GM18909 (cell line): ENCODE measurements around the gene SLC22A17.

Experiments
- ATAC-seq: cut with Tn5 transposase; IDR thresholded peaks from one replicate; pipeline ENCODE4 v1.9.1; 2021; ENCODE audit warnings: mild to moderate bottlenecking; ENCODE audit not compliant: unreplicated experiment, poor library complexity

SLC22A17 gene

DNA sequence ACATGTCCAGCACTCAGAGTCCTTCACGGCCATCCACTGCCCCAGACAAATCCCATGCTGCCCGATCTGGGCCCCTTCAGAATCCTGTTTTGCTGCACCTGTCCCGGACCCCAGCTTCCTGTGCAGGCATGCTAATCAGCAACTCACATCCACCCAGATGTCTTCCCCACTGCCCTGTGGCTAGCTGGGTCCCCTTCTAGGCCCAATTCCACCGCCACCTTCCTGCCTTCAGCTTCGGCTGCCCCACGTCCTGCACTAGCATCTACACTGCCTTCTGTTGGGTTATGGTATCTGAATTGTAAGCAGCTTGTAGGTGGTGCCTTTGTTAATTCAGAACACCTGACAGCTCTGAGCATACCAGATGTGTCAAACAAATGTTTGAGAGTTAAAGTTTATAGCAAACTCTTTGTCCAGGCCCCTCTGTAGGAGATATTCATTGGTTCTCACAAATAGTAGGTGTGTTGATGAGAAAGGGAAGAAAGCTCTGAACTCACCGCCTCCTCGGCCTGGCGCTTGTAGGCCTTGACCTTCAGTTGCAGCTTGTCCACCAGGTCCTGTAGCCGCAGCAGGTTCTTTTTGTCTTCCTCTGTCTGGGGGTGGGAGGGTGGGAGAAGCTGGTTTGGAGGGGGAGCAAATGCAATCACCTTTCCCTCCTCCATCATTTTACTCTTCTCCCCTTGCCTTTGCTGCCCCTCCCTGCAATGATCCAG is 30.2 kb upstream of the SLC22A17 start:
- no peak for ATAC-seq

DNA sequence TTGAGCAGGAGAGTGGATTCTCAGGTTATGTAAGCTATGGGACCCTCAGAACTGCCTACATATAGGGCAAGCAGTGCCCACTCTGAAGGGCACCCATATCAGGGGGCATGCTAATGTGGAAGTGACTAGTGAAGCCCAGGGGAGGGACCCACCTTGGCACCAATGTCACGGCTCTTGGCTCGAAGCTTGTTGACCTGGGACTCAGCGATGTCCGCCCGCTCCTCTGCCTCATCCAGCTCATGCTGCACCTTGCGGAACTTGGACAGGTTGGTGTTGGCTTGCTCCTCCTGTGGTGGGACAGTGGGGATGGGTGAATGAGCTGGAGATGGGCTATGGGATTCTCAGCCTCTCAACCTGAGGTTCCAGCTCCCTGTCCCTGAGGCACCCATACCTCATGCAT is 29.6 kb upstream of the SLC22A17 start:
- no peak for ATAC-seq

DNA sequence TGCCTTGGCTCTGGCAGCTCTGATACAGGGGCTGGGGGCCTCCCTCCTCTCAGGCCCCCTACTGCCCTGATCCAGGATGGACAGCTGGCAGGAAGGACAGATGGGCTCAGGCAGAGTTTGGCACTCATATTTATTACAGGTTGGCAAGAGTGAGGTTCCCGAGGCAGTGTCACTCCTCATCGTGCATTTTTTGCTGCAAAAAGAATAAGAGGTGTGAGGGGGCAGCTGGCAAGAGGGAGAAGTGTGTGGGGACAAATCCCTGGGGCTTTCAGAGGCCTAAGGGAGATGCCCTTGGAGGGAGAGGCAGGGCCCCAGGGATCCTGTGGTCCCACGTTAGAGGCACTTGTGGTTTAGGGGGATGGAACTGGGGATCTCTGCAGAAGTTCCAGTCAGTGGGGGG is 29.2 kb upstream of the SLC22A17 start:
- ATAC-seq = no peak

DNA sequence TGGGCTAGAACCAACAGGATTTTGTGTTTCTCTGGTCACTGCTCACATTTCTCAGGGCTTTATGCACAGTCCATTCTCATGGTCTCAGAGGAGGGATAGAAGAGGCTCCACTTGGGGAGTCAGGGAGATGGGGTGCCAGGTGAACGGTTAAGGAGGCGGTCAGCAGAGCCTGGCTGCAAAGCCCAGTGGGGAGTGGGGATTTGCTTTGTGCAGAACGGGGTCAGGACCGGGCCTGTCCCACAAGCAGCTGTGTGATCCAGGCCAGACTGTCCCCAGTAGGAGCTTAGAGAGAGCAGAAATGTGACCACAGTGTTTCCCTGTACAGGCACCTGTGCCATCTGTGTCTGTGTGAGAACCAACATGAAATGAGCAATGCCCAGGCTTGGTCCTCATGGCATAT is 28.3 kb upstream of the SLC22A17 start:
- no peak for ATAC-seq

DNA sequence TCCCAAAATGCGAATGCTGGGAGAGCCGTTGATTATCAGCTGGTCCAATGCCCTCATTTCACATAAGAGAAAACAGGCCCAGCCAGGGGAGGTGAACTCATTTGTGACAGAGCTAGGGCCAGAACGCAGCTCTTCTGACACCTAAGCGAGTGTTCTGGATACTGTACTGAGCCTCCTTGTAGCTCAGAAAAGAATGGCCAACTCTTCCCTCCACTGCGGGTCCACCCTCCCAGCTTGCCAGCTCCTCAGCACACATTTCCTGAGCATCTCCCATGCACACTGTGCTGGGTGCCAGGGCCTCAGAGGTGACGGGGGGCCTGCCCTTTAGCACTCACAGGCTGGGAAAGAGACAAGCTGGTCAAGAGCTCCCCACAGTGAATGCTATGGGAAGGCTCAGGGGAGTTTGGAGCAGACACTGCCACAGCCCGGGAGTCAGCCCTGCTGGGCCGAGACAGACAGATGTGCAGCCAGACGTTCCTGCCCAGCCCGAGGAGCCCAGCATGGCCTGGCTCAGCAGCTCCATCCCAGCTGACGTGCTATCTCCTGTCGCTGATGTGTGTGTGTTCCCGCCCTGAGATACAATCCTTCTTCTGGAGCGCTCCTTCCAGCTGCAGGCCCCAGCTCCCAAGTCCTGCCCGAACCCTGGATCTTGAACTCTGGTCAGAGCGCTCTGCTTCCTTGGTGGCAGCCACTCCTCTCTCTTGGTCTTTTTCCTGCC is 27.7 kb upstream of the SLC22A17 start:
- no peak for ATAC-seq

DNA sequence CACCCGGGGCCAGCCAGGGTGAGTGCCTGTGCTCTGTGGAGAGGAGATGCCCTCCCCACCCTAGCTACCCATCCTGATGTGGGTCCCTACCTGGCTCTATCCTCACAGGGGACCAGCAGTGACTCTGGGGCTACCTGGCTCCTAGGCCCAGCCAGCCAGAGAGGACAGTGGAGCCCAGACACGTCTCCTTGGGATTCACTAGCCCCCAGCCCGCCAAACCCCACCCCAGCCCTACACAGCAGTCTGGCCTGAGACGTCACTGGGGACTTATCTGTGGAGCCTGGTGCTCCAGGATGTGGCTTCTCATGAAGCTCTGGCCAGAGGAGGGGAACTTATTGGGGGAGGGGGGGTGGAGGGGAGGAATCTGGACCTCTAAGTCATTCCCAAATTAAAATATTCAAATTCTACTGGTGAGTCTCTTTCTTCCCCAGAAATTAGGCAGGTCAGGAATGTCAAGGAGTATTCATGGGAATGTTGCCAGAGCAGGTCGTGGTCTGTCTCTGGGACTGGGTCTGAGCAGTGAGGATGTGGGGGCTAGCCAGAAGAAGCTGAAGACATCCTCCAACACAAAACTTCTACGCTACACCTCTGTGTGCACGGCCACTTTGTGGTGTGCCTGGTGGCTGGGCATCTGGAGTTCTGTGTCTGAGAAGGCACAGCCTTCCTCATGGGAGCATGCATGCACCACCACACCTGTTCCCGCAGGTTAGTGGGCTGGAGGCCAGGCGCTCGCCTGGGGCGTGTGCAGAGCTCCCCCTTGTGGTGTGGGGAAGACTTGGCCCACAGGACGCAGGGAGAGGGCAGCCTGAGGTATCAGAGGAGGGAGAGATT is 26.9 kb upstream of the SLC22A17 start:
- ATAC-seq = no peak

DNA sequence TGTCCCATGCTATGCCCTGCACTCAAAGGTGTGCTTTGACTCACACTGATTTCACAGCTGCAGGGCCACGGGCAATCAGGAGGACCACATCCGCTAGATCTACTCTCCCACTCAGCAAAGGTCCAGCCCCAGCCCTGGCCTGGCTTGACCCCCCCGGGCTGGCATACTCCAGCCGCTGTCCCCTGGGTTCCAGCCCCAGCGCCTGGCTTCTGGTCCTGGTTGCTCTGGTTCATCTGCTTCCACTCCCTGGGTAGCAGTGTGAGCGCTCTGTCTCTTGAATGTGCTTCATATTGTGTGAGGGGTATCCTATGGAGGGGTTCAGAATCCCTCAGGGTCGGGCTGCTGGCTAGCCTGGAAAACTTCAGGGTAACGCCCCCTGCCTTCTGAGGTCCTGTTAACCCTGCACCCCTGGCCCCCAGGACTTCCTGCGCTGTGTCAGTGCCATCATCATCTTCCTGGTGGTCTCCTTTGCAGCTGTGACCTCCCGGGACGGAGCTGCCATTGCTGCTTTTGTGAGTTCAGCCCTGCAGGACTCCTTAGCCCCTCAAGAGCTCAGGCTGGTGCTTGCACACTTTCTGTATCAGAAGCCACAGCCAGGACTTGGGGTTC is 26.0 kb upstream of the SLC22A17 start:
- no peak for ATAC-seq

DNA sequence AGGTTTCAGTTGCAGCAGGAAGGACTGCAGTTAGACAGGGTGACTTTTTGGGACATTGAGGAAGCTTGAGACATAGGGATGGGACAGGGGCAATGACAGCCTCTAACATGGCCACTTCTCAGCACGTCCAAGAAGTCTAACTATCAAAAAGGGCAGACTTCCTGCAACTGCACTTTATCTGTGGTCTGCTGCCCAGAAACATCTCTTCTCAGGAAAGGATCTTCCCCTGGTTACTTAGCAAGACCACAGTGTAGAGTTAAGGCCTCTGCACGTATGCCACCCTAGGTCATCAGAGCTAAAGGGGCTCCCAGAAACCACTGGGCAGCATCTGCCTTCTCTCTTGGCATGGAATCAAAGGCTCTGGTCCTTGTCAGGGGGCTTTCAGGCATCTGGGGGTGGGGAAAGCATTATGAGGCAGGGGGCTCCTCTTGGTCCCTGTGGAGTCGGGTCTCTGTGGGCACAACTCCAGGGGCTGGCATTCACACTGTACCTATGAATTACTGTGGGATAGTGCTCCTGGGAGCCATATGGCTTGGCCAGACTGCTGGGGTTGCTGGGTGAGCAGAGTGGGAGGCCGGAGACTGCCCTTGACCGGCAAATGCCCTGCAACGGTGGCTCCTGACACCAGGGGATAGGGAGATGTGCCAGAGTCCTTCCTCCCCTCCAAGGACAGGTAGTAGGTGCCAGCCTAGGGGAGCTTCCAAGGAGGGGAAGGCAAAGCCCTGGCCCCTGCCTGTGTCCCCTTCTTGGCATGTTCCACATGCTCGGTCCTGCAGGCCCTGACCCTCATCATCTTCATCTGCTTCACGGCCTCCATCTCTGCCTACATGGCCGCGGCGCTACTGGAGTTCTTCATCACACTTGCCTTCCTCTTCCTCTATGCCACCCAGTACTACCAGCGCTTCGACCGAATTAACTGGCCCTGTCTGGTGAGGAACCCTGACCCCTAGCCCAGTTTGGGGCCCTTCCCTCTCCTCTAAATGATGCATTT is 25.2 kb upstream of the SLC22A17 start:
- no peak for ATAC-seq

DNA sequence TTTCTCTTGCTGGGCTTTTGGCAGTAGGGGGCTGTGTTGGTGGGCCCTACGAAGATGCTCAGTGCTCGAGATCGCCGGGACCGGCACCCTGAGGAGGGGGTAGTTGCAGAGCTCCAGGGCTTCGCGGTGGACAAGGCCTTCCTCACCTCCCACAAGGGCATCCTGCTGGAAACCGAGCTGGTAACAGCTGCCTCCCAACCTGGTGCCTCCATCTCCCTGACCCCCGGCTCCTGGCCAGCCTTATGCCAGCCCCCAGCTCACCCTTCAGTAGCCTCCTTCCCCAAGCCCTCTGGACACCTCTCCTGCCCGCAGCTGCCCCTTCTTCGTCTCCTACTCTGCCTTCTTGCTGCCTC is 24.5 kb upstream of the SLC22A17 start:
- no peak for ATAC-seq

DNA sequence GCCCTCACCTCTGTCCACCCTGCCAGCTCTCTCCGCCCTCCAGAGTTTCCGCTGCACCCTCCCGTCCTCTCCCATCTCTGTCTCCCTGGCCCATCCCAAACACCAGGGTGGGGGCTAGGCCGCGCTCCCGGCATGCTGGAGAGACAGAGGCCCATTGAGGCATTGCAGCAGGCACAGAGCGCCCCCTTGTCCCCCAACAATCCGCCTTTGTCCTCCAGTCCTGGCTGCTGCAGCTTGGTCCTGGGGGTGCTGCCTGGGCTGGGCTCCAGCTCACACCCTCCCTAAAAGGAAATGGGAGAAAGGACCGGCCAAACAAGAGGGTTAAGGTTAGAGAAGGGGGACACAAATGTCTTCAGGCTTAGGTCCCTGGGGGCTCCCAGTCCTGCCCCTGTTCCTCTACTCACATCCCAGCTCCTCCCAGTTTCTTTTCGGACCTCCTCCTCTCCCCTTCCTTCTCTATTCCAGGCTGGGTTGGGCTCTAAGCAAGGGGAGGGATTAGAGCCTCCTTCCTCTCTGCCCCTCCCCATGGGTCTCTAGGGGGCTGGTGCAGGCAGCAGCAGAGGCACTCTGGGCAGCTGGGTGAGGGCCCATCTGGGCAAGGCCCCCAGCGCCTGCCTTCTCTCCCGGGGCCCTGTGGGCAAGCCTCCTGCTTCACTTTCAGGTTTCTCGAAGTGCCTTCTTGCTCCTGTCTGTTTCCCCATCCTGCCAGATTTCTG is 24.0 kb upstream of the SLC22A17 start, which contains the start of gene CMTM5:
Gene CMTM5 (plus strand): TSS at position 565 of the 716 bp plus-strand sequence. CDS start 206 bp downstream, outside the sequence.
- ATAC-seq = no peak

DNA sequence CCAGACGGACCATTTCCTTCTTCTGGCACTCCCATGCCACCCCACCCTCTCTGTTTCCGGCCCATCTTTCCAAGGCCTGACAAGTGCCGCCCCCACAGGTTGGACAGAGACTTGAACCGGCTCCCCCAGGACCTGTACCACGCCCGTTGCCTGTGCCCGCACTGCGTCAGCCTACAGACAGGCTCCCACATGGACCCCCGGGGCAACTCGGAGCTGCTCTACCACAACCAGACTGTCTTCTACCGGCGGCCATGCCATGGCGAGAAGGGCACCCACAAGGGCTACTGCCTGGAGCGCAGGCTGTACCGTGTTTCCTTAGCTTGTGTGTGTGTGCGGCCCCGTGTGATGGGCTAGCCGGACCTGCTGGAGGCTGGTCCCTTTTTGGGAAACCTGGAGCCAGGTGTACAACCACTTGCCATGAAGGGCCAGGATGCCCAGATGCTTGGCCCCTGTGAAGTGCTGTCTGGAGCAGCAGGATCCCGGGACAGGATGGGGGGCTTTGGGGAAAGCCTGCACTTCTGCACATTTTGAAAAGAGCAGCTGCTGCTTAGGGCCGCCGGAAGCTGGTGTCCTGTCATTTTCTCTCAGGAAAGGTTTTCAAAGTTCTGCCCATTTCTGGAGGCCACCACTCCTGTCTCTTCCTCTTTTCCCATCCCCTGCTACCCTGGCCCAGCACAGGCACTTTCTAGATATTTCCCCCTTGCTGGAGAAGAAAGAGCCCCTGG is 23.0 kb upstream of the SLC22A17 start:
- ATAC-seq = no peak

DNA sequence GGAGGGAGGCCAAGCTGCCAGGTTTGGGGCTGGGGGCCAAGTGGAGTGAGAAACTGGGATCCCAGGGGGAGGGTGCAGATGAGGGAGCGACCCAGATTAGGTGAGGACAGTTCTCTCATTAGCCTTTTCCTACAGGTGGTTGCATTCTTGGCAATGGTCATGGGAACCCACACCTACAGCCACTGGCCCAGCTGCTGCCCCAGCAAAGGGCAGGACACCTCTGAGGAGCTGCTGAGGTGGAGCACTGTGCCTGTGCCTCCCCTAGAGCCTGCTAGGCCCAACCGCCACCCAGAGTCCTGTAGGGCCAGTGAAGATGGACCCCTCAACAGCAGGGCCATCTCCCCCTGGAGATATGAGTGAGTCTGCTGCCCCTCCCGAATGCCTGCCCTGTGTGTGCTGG is 20.4 kb upstream of the SLC22A17 start:
- no peak for ATAC-seq

DNA sequence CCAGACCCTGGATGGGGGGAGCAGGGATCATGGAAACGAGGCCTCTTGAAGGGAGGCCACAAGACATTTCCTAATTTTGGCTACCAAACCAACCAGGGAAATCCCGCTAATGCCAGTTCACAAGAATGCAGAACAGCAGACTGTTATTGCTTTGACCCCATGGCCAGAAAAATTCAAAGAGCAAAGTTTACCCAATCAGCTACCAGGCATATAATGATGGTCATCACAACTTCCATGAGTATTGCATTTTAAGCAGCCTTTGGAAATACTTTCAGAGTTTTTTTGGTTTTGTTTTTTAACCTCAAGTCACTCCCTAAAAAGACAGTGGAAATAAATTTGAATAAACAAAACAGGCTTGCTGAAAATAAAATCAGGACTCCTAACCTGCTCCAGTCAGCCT is 19.8 kb upstream of the SLC22A17 start, which contains the start of gene IL25:
Gene IL25 (plus strand): TSS at position 301 of the 400 bp plus-strand sequence.
- no peak for ATAC-seq

DNA sequence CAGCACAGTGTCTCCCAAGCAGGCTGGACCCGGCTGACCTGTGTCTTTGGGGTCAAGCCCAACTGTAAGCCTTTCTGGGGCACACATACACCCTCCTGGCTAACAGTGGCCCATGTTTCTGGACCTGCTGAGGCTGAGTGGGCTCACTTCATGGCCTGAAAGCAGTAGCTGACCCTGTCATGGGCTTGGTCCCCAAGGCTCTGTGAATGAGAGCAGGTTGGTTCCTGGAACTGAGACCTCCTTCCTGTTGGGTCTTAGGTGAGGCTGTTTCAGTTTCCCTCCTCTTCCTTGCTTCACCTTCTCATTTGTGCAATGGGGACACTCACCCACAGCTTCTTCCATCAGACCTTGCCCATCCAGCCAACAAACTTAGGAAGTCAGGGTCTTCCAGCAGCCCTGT is 19.2 kb upstream of the SLC22A17 start:
- ATAC-seq = no peak

DNA sequence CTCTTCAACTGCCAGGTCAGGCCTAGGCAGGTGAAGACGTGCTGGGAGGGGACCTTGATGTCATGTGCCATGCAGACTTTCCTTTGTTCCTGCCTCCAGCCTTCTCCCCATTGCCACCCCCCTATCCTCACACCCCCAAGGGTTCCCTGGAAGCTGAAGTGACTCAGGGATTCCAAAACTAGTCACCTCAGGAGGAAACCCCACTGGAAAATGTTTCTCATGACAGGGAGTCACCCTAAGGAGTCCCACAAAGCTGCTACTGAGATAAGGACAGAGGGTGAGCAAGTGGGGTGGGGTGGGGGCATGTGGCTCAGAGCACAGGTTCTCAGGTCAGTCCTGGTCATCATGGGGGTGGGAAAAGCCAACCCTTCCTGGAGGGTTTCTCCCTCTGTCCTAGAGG is 17.5 kb upstream of the SLC22A17 start:
- ATAC-seq = no peak

DNA sequence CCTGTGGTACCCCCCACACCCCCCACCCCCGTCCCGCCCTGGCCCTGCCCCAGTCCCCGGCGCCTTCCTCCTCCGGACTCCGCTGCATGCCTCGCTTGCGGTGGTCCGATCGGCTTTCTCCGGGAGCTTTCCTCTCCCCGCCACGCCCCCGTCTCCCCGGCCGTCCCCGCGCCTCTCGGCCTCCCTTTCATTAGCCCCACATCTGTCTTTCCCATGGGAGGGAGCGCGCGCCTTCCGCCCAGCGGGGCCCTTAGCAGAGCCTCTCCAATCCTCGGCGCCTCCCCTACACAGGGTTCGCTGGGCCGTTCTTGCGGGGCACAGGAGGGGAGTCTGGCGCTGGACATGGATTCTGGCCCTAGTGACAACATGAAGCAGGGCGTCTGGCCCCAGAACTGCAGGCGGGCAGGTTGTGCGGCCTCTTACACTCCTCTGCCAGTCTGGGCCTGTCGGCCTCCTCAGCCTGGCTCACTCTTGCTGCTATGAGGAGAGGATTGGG is 13.8 kb upstream of the SLC22A17 start:
- no peak for ATAC-seq

DNA sequence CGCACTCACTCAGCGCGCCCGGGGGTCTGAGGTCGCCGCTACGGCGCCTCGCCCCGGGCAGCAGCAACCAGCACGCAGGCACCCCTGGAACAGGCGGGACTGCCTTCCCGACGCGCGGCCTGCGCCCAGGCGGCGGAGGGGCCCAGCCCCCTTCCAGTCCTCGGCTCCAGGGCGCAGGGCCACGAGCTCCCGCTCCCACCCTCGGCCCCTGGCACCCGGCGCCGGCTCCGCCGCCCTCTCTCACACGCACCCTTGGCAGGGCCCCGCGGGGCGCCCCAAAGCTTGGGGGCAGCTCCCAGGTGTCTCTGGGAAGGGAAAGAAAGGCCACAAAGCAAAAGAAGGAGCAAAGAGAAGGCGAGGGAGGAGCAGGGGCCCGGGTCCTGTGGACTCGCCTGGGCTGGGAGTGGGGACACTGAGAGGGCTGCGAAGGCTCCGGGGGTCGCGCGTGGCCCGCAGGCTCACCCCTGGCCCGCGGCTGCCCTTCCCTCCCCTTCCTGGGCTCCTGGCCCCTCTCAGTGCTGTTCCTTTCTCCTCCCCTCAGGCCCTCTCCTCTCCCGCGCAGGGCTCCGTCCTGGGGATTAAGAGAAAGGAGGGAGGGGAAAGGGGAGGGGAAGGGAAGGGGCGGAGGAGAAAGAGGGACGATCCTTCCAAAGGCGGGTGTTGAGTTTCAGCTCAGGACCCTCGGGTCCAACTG is 13.2 kb upstream of the SLC22A17 start:
- no peak for ATAC-seq
